AG20443 (cell line): ENCODE measurements around the gene IFNGR2.
"Not testable (repeated sequence)": the region's sequence is repeated elsewhere in the genome, so short reads cannot be mapped to it uniquely, and the experiment has no call there.

Experiments used
- DNase-seq: peaks from one replicate; pipeline ENCODE4 v3.0.0; 2012; ENCODE audit warnings: low spot score, mixed read lengths

Gene IFNGR2

GRCh38 chr21:33377221-33377920 is 25.8 kb upstream of the IFNGR2 start:
- no peak for DNase-seq

GRCh38 chr21:33378081-33378480 is 25.1 kb upstream of the IFNGR2 start:
- no peak for DNase-seq

GRCh38 chr21:33379934-33380333 is 23.3 kb upstream of the IFNGR2 start:
- DNase-seq, result peak; percentile 62

GRCh38 chr21:33380483-33380998 is 22.7 kb upstream of the IFNGR2 start:
- DNase-seq, result peak; percentile 93

GRCh38 chr21:33381381-33381780 is 21.8 kb upstream of the IFNGR2 start:
- not testable (repeated sequence) for DNase-seq

- DNase-seq, result peak; percentile 55
Observed at GRCh38 chr21:33383056-33383888, 19.9 kb upstream of the IFNGR2 start.

- no peak for DNase-seq
Observed at GRCh38 chr21:33384841-33385331, 18.3 kb upstream of the IFNGR2 start.

GRCh38 chr21:33386222-33386784 is 16.9 kb upstream of the IFNGR2 start:
- DNase-seq, result no peak

- DNase-seq, result no peak
Observed at GRCh38 chr21:33387294-33387693, 15.9 kb upstream of the IFNGR2 start.

GRCh38 chr21:33388188-33388587 is 15.0 kb upstream of the IFNGR2 start:
- DNase-seq, result no peak

GRCh38 chr21:33390479-33390878 is 12.7 kb upstream of the IFNGR2 start:
- DNase-seq, result no peak

- no peak for DNase-seq
Observed at GRCh38 chr21:33391656-33392055, 11.6 kb upstream of the IFNGR2 start.

- DNase-seq, result no peak
Observed at GRCh38 chr21:33392284-33392985, 10.8 kb upstream of the IFNGR2 start.

GRCh38 chr21:33393348-33393747 is 9.9 kb upstream of the IFNGR2 start:
- DNase-seq, result no peak

- peak; percentile 36 for DNase-seq
Observed at GRCh38 chr21:33394260-33394659, 9.0 kb upstream of the IFNGR2 start.

GRCh38 chr21:33395891-33396331 is 7.3 kb upstream of the IFNGR2 start:
- DNase-seq, result peak; percentile 16

- DNase-seq, result no peak
Observed at GRCh38 chr21:33396436-33396835, 6.8 kb upstream of the IFNGR2 start.

GRCh38 chr21:33396951-33397350 is 6.3 kb upstream of the IFNGR2 start:
- DNase-seq, result peak; percentile 35

- DNase-seq, result no peak
Observed at GRCh38 chr21:33397717-33398116, 5.5 kb upstream of the IFNGR2 start.

GRCh38 chr21:33398361-33398760 is 4.9 kb upstream of the IFNGR2 start:
- DNase-seq, result no peak

GRCh38 chr21:33401630-33401992 is 1.6 kb upstream of the IFNGR2 start:
- peak; percentile 37 for DNase-seq
